Fibroblast of skin of scalp (primary cell): ENCODE measurements around the gene PCLO. TPM values are rescaled to one million over a fixed set of nuclear protein-coding genes. Genes with fewer than 3 reads are reported as not detected.
A peak's percentile ranks its signal among the peaks of the same experiment; 100 is the strongest.

Experiments used
- DNase-seq: peaks from one replicate; pipeline ENCODE4 v3.0.0-alpha.2; 2013
- polyA plus RNA-seq, 2 experiments: library from polyadenylated mRNA; unstranded; fragments of 120-200 nt; gene quantifications; one replicate each; pipeline ENCODE4 v1.2.1, GENCODE V29; 2013; ENCODE audit not compliant: insufficient read length in 2 of 2

Gene PCLO
- polyA plus RNA-seq (2013, experiment 1 of 2; ENCODE audit: insufficient read length), result 0.10 TPM
- polyA plus RNA-seq (2013, experiment 2 of 2; ENCODE audit: insufficient read length), result 0.32 TPM

DNA sequence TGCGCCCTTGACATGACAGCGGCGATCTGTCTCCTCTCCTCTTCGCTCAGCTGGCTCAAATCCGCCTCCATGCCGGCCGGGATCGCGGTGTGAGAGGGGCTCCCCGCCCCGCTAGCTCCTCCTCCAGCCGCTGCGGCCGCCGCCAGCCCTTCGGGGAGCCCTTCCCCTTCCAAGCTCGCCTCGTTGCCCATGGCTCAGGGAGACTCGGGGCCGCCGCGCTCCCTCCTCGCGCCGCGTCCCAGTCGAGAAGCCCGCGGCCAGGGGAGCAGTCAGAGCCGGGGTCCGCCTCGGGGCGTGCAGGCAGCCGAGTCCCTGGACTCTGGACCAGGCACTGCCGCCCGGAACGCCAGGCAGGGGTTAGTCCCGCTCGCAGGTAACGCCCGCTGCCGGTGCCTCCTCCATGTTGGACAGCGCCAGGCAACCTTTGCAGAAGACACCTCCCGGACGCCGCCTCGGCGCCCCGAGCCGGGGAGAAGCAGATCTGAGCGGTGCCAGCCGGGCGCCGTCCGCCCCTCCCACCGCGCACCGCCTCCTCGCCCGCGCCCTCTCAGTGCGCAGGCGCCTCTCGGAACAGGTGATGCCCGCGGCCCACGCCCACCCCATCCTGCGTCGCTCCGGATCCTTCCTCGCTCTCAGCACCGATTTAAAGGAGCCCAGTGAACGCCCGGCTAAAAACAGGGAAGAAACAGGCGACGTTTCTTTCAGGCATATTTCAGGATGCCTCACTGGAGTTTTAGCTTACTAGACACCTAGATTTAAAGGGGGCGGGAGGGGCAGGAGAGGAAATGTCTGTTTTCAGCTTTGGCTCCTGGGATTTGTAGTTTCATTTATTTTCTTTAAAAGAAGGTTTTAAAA, at the start of gene PCLO:
Gene PCLO (minus strand): TSS at position 483 of the 855 bp plus-strand sequence. CDS start 292 bp downstream, at position 191.
- peak; percentile 17 for DNase-seq

DNA sequence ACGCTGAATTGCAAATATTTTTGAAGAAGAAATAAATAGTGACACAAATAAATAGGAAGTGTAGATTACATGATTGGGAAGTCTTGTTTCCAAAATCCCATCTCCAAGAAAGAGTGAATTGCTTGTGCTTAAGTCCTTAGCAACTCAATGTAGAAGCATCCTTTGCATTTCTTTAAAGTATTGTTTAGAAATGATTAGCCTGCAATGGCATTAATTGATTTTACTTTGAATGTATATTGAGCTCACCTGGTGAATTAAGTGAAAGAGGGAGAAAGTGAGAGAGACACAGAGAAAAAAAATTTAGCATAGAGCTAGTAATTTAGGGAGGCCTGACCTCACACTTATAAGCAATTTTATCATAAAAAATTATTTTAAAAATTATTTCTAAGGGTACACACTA, 49.0 kb upstream of the PCLO start:
- DNase-seq, result no peak

DNA sequence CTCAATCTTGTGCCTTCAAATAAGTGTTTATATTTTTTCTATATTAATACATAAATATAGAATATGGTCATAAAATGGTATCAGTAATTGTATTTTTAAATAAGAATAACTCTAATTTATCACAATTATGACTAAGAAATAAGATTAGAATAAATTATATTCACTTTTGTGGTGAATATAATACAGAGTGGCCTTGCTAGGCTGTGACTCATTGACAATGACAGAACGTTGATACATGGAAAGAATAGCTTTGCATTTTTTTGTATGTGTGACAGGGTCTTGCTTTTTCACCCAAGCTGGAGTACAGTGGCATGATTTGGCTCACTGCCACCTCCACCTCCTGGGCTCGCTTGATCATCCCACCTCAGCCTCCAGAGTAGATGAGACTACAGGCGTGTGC, 47.8 kb upstream of the PCLO start:
- no peak for DNase-seq

DNA sequence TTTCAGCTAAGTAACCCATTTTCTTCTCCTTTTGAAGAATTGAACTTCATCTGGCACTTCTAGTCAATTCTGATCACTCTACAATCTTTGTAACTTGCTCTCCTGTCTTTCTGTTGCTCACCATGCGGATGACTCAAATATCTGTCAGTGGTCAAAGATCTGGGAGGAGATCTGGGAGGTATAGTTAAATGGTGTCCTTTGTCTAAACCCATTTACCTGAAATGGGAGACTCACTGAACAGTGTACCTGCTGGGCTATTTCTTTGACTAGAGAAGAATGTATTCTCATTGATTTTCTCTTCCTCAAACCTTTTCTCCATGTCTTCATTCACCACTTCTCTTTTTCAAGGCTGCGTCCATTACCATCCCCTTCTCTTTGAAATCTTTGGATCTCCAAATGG, 42.0 kb upstream of the PCLO start:
- DNase-seq, result no peak

DNA sequence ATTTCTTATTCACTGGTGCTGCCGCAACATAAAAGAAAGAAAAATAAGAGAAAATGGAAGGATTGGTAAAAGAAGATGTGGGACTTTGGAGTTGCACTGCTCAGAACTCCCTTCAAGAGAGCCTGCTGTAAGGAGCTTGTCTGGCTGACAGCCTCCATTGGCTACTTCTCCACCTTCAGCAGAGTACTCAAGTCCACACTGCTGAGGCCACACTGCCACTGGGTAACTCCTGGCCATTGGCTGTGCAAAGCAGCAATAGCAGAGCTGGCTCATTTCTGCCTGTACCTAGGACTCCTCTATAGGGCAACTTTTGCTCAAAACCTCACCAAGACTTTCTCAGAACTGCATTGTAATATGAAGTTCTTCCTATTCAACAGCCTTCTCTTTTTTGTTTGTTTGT, 38.7 kb upstream of the PCLO start:
- DNase-seq, result no peak

- no peak for DNase-seq
Measured at GRCh38 chr7:83190659-83191389, 28.1 kb upstream of the PCLO start.

- DNase-seq, result peak; percentile 9
Measured at GRCh38 chr7:83178796-83179195, 16.1 kb upstream of the PCLO start.

- no peak for DNase-seq
Measured at GRCh38 chr7:83178066-83178465, 15.4 kb upstream of the PCLO start.

DNA sequence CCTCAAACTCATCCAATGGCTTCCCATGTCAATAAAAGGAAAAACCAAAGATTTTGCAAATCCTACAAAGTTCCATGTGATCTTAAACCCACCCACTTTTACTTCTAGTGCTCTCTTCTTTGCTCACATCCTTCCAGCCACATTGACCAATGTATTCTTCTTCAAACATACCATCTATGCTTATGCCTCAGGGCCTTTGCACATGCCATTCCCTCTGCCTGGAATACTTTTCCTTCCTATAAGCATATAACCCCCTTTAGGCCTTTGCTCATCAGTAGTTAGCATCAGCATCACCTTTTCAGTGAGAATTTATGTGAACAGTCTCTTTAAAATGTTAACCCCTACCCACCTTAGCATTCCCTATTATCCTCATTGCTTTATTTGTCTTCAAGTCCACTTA, 11.0 kb upstream of the PCLO start:
- DNase-seq, result no peak

- no peak for DNase-seq
Measured at GRCh38 chr7:83166781-83167180, 4.1 kb upstream of the PCLO start.

GRCh38 chr7:83161899-83162401, 734 bp downstream of the PCLO start:
- no peak for DNase-seq

DNA sequence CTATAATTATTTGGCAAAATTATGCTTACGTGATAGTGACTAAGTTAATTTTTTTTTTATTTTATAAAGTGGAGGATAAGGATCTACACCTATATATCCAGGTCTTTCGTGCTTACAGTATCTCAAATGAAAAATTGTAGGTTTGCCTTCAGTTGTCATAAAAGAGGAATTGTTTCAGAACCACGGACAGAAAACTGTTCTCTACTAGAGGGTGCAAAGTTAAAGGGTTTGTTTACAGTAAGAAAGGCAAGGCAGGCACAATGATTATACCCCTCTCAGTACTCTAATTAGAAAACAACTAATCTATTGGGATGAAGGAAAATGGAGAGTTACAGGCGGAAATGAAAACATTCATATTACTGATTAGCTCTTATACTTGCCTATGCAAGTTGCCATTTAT, 1.5 kb downstream of the PCLO start:
- no peak for DNase-seq

- DNase-seq, result no peak
Measured at GRCh38 chr7:83159731-83160130, 3.0 kb downstream of the PCLO start.

GRCh38 chr7:83156006-83156405, 6.7 kb downstream of the PCLO start:
- DNase-seq, result no peak

- DNase-seq, result no peak
Measured at GRCh38 chr7:83155407-83155806, 7.3 kb downstream of the PCLO start.

- no peak for DNase-seq
Measured at GRCh38 chr7:83153419-83153818, 9.3 kb downstream of the PCLO start.

DNA sequence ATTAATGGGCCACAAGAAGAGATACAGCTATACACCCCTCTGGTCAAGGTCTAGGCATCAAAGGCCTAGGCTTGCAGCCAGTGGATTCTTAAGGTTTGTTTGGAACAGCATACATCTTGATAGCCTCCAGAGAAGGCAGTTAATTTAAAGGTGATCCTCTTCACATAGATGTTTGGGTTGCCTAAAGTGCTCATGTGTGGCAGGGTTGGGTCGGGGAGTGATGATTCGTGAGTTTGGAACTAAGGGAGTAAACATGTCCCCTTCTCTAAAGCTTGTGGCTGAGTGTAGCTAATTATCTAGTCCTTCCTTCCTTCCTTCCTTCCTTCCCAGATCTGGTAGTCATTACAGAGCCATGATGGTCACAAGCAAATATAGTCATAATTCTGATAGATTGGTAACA, 12.4 kb downstream of the PCLO start:
- DNase-seq, result no peak

DNA sequence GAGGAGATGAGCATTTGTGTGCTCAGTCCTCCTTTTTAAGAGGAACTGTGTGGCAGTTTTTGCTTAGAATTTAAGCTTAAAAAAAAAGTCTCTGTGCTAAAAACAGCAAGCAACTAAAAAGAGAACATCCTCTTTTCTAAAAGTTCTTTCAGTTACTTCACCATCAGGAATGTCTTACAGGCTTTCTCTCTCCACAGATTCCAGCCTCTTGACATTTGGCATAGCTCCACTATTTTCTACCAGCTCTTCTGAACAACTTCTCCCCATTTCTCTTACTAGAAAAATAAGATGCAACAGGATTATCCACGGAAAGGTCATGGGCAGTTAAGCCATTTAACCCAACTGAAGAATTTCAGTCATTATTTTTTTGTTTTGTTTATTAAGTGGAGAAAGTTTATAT, 13.2 kb downstream of the PCLO start:
- DNase-seq, result peak; percentile 34

GRCh38 chr7:83148776-83149175, 13.9 kb downstream of the PCLO start:
- no peak for DNase-seq

GRCh38 chr7:83143107-83143506, 19.6 kb downstream of the PCLO start:
- no peak for DNase-seq

DNA sequence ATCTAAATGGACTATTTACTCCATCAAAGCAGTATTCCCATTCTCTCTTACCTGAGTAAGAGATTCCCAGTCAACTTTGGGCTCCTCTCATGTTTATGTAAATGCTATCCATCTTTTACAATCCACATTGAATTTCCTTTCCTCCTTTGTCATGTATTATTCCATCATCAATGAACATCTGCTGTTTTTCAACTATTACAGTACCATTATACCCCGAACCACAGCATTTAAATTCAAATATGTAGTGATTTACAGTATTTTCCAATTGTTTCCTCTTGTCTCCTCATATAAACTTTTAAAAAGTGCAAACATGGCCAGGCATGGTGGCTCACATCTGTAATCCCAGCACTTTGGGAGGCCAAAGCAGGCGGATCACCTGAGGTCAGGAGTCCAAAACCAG, 20.3 kb downstream of the PCLO start:
- DNase-seq, result no peak

DNA sequence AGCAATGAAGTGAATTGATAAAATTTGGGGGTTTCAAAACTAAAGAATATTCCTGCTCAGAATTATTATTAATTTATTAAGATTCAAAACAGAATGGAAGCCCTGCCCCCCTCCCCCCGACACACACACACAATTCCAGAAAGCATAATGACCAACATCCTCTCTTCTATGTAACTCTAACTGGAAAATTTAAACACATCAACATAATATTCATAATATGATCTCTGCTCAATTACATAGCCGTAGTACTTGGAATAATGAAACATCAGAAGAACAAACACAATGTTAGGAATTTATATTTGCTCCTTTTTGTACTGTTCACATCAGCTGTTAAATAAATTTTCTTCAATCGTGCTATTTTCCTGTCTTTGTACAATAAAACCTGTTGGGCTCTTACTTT, 20.8 kb downstream of the PCLO start:
- DNase-seq, result no peak
